Measurements from ENCODE around the gene TRPC1.
A peak's percentile ranks its signal among the peaks of the same experiment; 100 is the strongest.

DNA sequence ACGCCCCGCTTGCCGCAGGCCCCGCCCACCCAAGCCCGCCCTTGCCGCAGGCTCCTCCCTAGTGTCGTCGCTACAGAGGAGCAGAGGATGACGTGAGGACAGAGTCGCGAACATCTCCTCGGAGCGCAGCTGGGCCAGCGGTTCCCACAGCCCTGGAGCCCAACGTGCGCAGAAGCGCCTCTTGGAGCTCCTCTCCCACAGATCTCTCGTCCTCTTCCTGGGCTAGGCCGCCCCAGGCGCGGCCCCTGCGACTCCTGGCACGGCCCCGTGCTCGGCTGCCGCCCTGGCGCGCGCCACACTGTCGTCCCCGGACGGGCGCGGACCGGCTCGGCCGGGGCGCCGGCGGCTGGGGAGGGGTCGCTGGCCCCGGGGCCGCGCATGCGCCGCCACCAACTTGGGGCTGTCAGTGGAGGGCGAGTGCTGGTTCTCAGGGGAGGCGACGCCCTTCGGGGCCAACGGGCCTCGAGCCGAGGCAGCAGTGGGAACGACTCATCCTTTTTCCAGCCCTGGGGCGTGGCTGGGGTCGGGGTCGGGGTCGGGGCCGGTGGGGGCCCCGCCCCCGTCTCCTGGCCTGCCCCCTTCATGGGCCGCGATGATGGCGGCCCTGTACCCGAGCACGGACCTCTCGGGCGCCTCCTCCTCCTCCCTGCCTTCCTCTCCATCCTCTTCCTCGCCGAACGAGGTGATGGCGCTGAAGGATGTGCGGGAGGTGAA is at the start of gene TRPC1:
- no peak for TF ChIP-seq EZH2 (IDR thresholded peaks at IDR 0.05)
- peak; percentile 91 for TF ChIP-seq POLR2AphosphoS5 (IDR thresholded peaks at IDR 0.05; ENCODE audit: borderline replicate concordance, low read depth, low read length)
